ENCODE measurements around the gene CTIF. TPM values are rescaled to one million over a fixed set of nuclear protein-coding genes. Genes with fewer than 3 reads are reported as not detected.

The CTIF gene
- total and polyA plus RNA-seq, 4 donors, result 10.6 to 26.7 (median 12.3) TPM

DNA sequence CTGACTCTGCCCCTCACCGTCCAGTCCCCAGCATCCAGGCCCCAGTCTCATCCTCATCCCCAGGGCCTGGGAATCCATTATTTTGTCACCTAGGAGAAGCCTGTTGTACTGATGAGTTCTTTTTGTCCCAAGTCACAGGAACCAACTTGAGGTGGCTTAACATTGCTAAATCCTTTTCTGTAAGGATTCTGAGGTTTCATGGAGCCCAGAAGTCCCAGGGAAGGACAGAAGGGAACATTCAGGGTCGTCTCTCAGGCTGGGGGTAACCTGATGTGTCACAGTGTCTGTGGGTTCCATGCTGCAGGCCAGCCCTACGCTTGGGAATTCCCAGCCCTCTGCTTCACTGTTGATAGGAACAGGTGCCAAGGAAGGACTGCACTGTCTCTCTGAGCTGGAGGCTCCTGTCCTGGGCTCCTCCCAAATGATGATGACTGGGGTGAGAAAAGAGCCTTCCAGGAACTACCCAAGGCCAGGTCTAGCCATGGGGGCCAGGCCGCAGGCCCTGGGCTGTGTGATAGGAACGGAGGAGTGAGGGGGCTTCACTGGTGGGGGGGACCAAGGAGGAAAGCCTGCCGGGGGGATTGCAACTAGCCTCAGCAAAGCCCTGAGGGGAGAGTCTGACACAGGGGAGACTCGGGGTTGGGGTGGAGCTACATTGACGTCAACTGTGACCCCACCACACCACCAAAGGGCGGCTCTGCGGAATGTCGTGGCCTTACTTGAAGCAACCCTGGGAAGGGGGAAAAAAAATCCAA, 266.2 kb downstream of the CTIF start (continued):
- TF ChIP-seq, protein P1, sequence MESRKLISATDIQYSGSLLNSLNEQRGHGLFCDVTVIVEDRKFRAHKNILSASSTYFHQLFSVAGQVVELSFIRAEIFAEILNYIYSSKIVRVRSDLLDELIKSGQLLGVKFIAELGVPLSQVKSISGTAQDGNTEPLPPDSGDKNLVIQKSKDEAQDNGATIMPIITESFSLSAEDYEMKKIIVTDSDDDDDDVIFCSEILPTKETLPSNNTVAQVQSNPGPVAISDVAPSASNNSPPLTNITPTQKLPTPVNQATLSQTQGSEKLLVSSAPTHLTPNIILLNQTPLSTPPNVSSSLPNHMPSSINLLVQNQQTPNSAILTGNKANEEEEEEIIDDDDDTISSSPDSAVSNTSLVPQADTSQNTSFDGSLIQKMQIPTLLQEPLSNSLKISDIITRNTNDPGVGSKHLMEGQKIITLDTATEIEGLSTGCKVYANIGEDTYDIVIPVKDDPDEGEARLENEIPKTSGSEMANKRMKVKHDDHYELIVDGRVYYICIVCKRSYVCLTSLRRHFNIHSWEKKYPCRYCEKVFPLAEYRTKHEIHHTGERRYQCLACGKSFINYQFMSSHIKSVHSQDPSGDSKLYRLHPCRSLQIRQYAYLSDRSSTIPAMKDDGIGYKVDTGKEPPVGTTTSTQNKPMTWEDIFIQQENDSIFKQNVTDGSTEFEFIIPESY (IDR thresholded peaks at IDR 0.05), result no peak
- TF ChIP-seq NR2F2 (IDR thresholded peaks at IDR 0.05), result no peak
- TF ChIP-seq RXRA (IDR thresholded peaks at IDR 0.05), result no peak
- TF ChIP-seq YY1 (IDR thresholded peaks at IDR 0.05), result no peak
- no peak for TF ChIP-seq SP1 (IDR thresholded peaks at IDR 0.05)
- no peak for TF ChIP-seq FOXA1 (IDR thresholded peaks at IDR 0.05)
- TF ChIP-seq JUND (IDR thresholded peaks at IDR 0.05), result no peak

DNA sequence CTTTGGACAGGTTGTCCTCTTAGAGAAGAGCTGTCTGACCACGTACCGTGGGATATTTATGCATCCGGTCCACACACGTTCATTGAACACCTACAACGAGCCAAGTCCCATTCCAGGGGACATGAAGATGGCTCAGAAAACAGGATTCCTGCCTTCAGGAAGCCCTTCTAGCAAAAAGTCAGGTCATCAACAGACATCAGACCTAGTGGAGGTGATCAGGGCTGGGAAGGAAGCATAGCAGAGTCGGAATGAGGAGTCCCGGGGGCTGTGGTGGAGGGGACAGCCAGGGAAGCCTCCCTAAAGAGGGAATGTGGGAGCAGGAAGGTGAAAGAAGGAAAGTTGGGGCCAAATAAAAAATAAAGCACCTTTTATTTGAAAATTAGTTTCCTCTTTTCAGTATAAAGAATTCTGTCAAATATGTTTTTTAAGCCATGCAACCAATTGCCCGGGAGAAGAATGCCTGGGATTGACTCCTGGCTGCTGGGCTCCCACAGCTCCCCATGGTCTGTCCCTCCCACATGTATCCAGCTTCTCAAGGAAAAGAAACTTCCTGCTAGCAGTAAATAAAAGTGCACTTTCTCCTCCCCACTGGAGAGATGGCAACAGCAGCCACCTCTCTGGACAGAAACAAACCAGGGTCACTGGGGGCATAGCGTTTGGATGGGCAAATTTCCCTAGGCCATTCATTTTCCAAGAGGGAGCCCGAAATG, 267.1 kb downstream of the CTIF start:
- H3K27me3 ChIP-seq (ENCODE audit: control insufficient read depth in 4 of 4, insufficient read depth in 4 of 4, low read length in 3 of 4), result no peaks in the 10 kb centered on the region
- no peak overlapping the region for H3K9ac ChIP-seq (ENCODE audit: low read depth in 1 of 2, low read length in 2 of 2)
- no peak for DNase-seq (ENCODE audit: low spot score)
- peaks cover 6 to 15% (median 10%) of the 10 kb centered on the region in 4 donors for H3K4me1 ChIP-seq (ENCODE audit: control insufficient read depth in 4 of 4, insufficient read depth in 4 of 4, low read length in 3 of 4)
- H3K4me3 ChIP-seq (ENCODE audit: low read depth in 1 of 3, low read length in 3 of 3), result no peak overlapping the region
- TF ChIP-seq HNF4A (conservative IDR thresholded peaks at IDR 0.05) (no peak), TAF1 (conservative IDR thresholded peaks at IDR 0.05) (no peak), EGR1 (IDR thresholded peaks at IDR 0.05; ENCODE audit: low read depth in 2 of 2) (no peak), FOXA1 (IDR thresholded peaks at IDR 0.05) (no peak), NR2F2 (IDR thresholded peaks at IDR 0.05) (no peak), RAD21 (IDR thresholded peaks at IDR 0.05) (no peak), SP1 (IDR thresholded peaks at IDR 0.05) (no peak), JUND (IDR thresholded peaks at IDR 0.05) (no peak), YY1 (IDR thresholded peaks at IDR 0.05) (no peak), FOXA2 (IDR thresholded peaks at IDR 0.05) (no peak), HNF4G (IDR thresholded peaks at IDR 0.05) (no peak), GABPA (IDR thresholded peaks at IDR 0.05 in 1 of 2, conservative IDR thresholded peaks at IDR 0.05 in 1 of 2) (no peak), RXRA (IDR thresholded peaks at IDR 0.05) (no peak)
- TF ChIP-seq, protein P2, sequence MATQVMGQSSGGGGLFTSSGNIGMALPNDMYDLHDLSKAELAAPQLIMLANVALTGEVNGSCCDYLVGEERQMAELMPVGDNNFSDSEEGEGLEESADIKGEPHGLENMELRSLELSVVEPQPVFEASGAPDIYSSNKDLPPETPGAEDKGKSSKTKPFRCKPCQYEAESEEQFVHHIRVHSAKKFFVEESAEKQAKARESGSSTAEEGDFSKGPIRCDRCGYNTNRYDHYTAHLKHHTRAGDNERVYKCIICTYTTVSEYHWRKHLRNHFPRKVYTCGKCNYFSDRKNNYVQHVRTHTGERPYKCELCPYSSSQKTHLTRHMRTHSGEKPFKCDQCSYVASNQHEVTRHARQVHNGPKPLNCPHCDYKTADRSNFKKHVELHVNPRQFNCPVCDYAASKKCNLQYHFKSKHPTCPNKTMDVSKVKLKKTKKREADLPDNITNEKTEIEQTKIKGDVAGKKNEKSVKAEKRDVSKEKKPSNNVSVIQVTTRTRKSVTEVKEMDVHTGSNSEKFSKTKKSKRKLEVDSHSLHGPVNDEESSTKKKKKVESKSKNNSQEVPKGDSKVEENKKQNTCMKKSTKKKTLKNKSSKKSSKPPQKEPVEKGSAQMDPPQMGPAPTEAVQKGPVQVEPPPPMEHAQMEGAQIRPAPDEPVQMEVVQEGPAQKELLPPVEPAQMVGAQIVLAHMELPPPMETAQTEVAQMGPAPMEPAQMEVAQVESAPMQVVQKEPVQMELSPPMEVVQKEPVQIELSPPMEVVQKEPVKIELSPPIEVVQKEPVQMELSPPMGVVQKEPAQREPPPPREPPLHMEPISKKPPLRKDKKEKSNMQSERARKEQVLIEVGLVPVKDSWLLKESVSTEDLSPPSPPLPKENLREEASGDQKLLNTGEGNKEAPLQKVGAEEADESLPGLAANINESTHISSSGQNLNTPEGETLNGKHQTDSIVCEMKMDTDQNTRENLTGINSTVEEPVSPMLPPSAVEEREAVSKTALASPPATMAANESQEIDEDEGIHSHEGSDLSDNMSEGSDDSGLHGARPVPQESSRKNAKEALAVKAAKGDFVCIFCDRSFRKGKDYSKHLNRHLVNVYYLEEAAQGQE (IDR thresholded peaks at IDR 0.05), result no peak
- TF ChIP-seq, protein P3, sequence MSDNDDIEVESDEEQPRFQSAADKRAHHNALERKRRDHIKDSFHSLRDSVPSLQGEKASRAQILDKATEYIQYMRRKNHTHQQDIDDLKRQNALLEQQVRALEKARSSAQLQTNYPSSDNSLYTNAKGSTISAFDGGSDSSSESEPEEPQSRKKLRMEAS (IDR thresholded peaks at IDR 0.05), result no peak
- TF ChIP-seq, protein P4, sequence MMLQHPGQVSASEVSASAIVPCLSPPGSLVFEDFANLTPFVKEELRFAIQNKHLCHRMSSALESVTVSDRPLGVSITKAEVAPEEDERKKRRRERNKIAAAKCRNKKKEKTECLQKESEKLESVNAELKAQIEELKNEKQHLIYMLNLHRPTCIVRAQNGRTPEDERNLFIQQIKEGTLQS (IDR thresholded peaks at IDR 0.05), result no peak
- TF ChIP-seq, protein P1 (IDR thresholded peaks at IDR 0.05), result no peak
- TF ChIP-seq, protein P5, sequence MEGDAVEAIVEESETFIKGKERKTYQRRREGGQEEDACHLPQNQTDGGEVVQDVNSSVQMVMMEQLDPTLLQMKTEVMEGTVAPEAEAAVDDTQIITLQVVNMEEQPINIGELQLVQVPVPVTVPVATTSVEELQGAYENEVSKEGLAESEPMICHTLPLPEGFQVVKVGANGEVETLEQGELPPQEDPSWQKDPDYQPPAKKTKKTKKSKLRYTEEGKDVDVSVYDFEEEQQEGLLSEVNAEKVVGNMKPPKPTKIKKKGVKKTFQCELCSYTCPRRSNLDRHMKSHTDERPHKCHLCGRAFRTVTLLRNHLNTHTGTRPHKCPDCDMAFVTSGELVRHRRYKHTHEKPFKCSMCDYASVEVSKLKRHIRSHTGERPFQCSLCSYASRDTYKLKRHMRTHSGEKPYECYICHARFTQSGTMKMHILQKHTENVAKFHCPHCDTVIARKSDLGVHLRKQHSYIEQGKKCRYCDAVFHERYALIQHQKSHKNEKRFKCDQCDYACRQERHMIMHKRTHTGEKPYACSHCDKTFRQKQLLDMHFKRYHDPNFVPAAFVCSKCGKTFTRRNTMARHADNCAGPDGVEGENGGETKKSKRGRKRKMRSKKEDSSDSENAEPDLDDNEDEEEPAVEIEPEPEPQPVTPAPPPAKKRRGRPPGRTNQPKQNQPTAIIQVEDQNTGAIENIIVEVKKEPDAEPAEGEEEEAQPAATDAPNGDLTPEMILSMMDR (IDR thresholded peaks at IDR 0.05; ENCODE audit: low read depth, low read length, missing input control), result no peak
- peaks cover 0 to 8% (median 2%) of the 10 kb centered on the region in 4 donors for H3K36me3 ChIP-seq (ENCODE audit: control insufficient read depth in 4 of 4, insufficient read depth in 3 of 4, low read depth in 1 of 4, low read length in 3 of 4)
- no peaks in the 10 kb centered on the region for H3K9me3 ChIP-seq (ENCODE audit: control insufficient read depth in 4 of 4, low read length in 3 of 4)
- 93% methylated on average over 10 of the region's 10 CpGs for WGBS
- no peak overlapping the region for H3K27ac ChIP-seq (ENCODE audit: low read depth in 1 of 2, low read length in 2 of 2)

All from liver (tissue), 9 donors.